ENCODE measurements around the gene TSKU.
A peak's percentile ranks its signal among the peaks of the same experiment; 100 is the strongest.

Gene TSKU

GRCh38 chr11:76801736-76802135, 18.6 kb downstream of the TSKU start:
- H3K4me3 ChIP-seq (ENCODE audit: low read length) = no peak overlapping the region
- DNase-seq (ENCODE audit: low read depth) = no peak
- no peak for TF ChIP-seq CTCF (IDR thresholded peaks at IDR 0.05; ENCODE audit: insufficient read depth, low read depth, low read length, missing control alignments)

- no peak for DNase-seq (ENCODE audit: low read depth)
- H3K4me3 ChIP-seq (ENCODE audit: low read length) = no peak overlapping the region
- TF ChIP-seq CTCF (IDR thresholded peaks at IDR 0.05; ENCODE audit: insufficient read depth, low read depth, low read length, missing control alignments) = no peak
Observed at GRCh38 chr11:76802151-76802550, 19.0 kb downstream of the TSKU start.

- no peak for DNase-seq (ENCODE audit: low read depth)
- H3K4me3 ChIP-seq (ENCODE audit: low read length) = no peak overlapping the region
- TF ChIP-seq CTCF (IDR thresholded peaks at IDR 0.05; ENCODE audit: insufficient read depth, low read depth, low read length, missing control alignments) = no peak
Observed at GRCh38 chr11:76802621-76803020, 19.5 kb downstream of the TSKU start.

GRCh38 chr11:76803023-76803422, 19.9 kb downstream of the TSKU start:
- no peak for TF ChIP-seq CTCF (IDR thresholded peaks at IDR 0.05; ENCODE audit: insufficient read depth, low read depth, low read length, missing control alignments)
- H3K4me3 ChIP-seq (ENCODE audit: low read length) = no peak overlapping the region
- DNase-seq (ENCODE audit: low read depth) = no peak

- H3K4me3 ChIP-seq (ENCODE audit: low read length) = no peak overlapping the region
- DNase-seq (ENCODE audit: low read depth) = no peak
- TF ChIP-seq CTCF (IDR thresholded peaks at IDR 0.05; ENCODE audit: insufficient read depth, low read depth, low read length, missing control alignments) = no peak
Observed at GRCh38 chr11:76803811-76804600, 20.9 kb downstream of the TSKU start.

GRCh38 chr11:76805206-76805913, 22.2 kb downstream of the TSKU start:
- H3K4me3 ChIP-seq (ENCODE audit: low read length) = no peak overlapping the region
- DNase-seq (ENCODE audit: low read depth) = peak; percentile 51
- TF ChIP-seq CTCF (IDR thresholded peaks at IDR 0.05; ENCODE audit: insufficient read depth, low read depth, low read length, missing control alignments) = no peak

Data from epithelial cell of esophagus (primary cell).